ENCODE measurements around the gene DUSP6. TPM values are rescaled to one million over a fixed set of nuclear protein-coding genes. Genes with fewer than 3 reads are reported as not detected.

DUSP6 gene
- total and polyA plus RNA-seq, 10 of the 15 experiments (the other 5 are each of a cell fraction or from before 2014, with no cell fraction given), result 0.02 to 0.69 (median 0.07) TPM; not detected in 1

Small RNA genes lying within 50 kb of the gene (small RNA-seq; reads per million reads assigned to genes)
- gene MRPS6P4, result not detected

Other genes starting within 250 kb of the DUSP6 start
- 1.6 and 3.0 TPM in 2 replicates for gene GALNT4, start 172.3 kb upstream of the DUSP6 start, total RNA-seq (2014; rRNA removed)
- gene GALNT4, start 172.3 kb upstream of the DUSP6 start, total RNA-seq (2014; rRNA removed; fragmentation: Illumina TruSeq; extraction: Trizol), result 1.9 and 2.7 TPM in 2 replicates
- gene GALNT4, start 172.3 kb upstream of the DUSP6 start, total RNA-seq (2021), result 2.6 TPM in 2 replicates
- gene GALNT4, start 172.3 kb upstream of the DUSP6 start, polyA plus RNA-seq (2011; rRNA removed), result 1.7 and 2.2 TPM in 2 replicates
- gene GALNT4, start 172.3 kb upstream of the DUSP6 start, polyA plus RNA-seq (2014; fragmentation: Illumina TruSeq; extraction: Trizol), result 1.8 and 1.9 TPM in 2 replicates
- gene GALNT4, start 172.3 kb upstream of the DUSP6 start, polyA plus RNA-seq (2014; fragmentation: Nextera tagmentation; extraction: Ambion mirVana), result 1 to 10 TPM in 1 of 2 experiments, under 1 TPM in 1; 0.90 to 1.1 TPM
- gene GALNT4, start 172.3 kb upstream of the DUSP6 start, polyA plus RNA-seq (2014; rRNA removed), result 1.3 and 1.4 TPM in 2 replicates
- gene GALNT4, start 172.3 kb upstream of the DUSP6 start, polyA plus RNA-seq (2016; fragmentation: Nextera tagmentation; extraction: Ambion mirVana), result 1 to 10 TPM; 2.3 to 2.9 TPM
- 10.8 and 14.5 TPM in 2 replicates for gene POC1B, start 173.5 kb upstream of the DUSP6 start, total RNA-seq (2014; rRNA removed)
- 11.6 and 16.9 TPM in 2 replicates for gene POC1B, start 173.5 kb upstream of the DUSP6 start, total RNA-seq (2014; rRNA removed; fragmentation: Illumina TruSeq; extraction: Trizol)
- 8.6 and 11.1 TPM in 2 replicates for gene POC1B, start 173.5 kb upstream of the DUSP6 start, total RNA-seq (2021)
- gene POC1B, start 173.5 kb upstream of the DUSP6 start, polyA plus RNA-seq (2011; rRNA removed), result 16.7 and 26.5 TPM in 2 replicates
- gene POC1B, start 173.5 kb upstream of the DUSP6 start, polyA plus RNA-seq (2014; fragmentation: Illumina TruSeq; extraction: Trizol), result 12.6 and 16.6 TPM in 2 replicates
- gene POC1B, start 173.5 kb upstream of the DUSP6 start, polyA plus RNA-seq (2014; fragmentation: Nextera tagmentation; extraction: Ambion mirVana), result 1 to 10 TPM; 4.4 to 6.3 TPM
- gene POC1B, start 173.5 kb upstream of the DUSP6 start, polyA plus RNA-seq (2014; rRNA removed), result 5.8 and 9.0 TPM in 2 replicates
- 10 to 100 TPM; 17.4 to 17.8 TPM for gene POC1B, start 173.5 kb upstream of the DUSP6 start, polyA plus RNA-seq (2016; fragmentation: Nextera tagmentation; extraction: Ambion mirVana)